Activated CD4-positive, alpha-beta T cell treated with anti-CD3 and anti-CD28 coated beads, Interleukin-2, amount 50 U/mL, for 24 hours (primary cell): ENCODE measurements around the gene KIAA1671.

ENCODE experiments used
- DNase-seq, 2 donors: peaks; one replicate each; pipeline ENCODE4 v3.0.0-alpha.2; 2020; ENCODE audit warnings: low read depth in 1 of 2, low spot score in 1 of 2

KIAA1671 gene

DNA sequence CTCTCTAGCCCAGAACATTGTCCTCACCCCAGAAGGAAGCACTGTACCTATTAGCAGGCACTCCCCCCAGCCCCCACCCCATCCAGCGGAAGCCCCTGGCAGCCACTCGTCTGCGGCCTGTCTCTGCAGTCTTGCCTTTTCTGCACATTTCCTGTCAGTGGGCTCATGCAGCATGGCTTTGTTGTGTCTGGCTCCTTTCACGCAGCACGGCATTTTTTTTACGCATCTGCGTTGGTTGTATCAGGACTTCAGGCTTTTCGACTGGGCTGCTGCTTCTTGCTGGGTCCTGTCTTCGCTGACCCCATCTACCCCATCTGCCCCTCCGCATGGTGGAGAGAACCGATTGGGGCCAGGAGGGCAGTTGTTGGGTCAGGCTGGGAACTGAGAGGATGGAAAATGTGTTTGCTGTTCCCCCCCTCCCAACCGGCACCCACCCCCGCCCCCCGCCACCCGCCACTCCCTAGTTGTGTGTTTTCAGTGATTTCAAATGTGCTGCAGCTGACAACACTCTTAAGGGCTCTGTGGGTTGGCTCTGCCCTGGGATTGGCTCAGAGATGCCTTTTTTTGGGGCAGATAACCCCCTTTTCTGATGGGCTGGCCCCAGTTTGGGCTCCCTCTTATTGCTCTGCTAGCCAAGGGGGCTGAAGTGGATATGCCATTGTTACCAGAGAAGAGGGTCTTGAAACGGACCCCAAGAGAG lies 110.0 kb downstream of the KIAA1671 start:
- DNase-seq: peak in 1 of 2 donors; percentile 37

DNA sequence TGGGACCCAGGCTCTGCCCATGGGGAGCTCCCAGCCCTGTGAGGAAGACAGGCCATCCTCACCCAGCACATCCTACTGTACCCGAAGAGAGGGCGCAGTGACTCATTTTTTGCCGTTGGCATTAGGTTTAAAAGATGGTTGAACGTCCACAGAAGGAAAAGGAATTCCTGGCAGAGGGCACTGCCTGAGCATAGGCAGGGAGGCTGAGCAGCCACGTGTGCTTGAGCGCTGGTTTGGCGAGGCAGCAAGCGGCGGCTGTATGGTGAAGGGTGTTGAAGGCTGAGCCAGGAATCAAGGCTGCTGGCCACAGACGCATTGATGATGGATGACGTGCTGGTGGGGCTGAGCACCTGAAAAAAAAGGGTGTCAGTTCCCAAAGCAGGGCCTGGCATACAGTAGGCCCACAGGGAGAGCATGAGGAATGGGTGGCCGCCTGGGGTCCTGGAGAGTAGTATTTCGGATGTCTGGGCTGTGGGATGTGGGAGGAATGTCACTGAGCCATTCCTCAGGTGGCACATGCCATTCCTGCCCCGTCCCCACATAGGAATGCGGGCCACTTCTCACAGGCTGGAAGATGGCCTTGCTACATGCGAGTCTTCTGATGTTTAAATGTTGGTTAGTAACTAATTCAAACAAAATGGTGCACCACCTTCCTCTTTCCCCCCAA lies 112.5 kb downstream of the KIAA1671 start:
- DNase-seq: no peak

DNA sequence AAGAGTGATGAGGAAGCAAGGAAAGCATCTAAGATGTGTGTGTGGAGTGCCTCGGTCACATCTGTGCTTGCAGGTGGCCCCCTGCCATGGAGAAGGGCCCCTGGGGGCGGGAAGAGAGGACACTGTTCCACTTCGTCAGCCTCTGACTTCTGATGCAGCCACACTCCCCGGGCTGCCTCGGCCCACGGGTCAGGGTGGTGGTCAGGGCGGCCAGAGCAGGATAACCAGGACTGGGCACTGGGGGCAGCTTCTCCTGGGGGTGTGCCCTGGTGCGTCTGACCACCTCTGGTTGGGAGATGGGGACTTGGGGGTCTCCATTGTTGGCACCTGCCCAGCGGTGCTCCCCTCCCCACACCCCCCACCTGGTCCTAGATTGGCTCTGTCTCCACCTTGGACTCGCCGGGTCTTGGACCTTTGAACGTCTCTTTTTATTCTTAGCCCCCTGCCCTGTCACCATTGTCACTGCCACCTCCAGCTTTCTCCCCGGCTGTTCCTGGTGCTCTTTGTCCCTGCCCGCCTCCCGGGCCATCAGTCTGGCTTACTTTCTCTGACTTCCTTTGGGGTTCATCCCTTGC lies 114.4 kb downstream of the KIAA1671 start:
- no peak for DNase-seq

DNA sequence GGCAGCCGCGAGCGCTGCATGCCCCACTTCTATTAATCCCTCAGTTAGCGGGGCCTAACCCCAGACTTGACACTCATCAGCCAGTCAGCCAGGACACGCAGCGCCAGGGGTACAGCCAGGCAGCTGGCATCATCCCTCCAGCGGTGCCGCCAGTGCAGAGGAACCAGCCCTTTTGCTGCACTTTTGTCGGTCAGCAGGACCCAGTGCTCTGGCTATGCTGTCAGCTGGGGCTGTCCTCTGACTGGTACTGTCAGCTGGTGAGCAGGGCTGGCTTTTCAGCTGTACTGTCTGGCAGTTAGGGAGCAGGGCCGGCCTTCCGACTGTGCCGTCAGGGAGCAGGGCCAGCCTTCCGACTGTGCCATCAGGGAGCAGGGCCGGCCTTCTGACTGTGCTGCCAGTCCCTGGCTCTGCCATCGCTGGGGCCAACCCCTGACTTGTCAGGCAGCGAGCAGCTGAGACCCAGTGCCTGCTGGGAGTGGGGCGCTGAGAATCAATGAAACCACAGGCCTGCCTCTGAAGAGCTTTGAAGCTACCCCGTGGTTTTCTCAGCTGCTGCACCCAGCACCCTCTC lies 115.4 kb downstream of the KIAA1671 start:
- peak in 1 of 2 donors; percentile 55 for DNase-seq

DNA sequence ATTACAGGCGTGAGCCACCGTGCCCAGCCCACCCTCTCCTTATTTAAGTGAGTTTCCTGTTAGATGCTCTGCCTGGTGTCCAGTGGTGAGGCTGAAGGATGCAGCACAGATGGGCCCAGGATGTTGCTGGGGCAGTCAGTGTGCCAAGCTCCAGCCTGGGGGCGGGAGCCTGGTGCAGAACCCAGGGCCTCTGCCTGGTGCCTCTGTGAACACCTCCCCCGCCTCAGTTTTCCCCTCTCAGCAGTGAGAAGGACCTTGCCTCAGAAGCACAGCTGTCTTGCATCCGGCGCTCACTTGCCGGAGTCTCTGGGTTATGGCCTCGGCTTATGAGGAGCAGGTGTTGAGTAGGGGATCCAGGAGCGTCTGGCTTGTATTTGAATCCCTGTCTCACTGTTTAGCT lies 116.2 kb downstream of the KIAA1671 start:
- no peak for DNase-seq

DNA sequence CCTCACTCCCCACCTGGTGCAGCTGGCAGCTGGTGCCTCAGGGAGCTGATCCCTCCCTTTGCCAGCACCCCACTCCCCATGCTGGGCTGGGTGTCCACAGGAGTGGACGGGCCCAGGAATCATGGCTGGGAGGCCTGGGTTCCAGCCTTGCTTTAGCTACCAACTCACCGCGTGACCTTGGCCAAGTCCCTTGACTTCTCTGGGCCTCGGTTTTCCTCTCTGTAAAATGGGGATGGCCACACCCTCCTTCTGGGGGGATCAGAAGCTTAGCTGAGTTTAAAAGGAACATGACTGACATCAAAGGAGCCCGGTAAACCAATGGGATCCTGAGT lies 116.9 kb downstream of the KIAA1671 start:
- DNase-seq: no peak

DNA sequence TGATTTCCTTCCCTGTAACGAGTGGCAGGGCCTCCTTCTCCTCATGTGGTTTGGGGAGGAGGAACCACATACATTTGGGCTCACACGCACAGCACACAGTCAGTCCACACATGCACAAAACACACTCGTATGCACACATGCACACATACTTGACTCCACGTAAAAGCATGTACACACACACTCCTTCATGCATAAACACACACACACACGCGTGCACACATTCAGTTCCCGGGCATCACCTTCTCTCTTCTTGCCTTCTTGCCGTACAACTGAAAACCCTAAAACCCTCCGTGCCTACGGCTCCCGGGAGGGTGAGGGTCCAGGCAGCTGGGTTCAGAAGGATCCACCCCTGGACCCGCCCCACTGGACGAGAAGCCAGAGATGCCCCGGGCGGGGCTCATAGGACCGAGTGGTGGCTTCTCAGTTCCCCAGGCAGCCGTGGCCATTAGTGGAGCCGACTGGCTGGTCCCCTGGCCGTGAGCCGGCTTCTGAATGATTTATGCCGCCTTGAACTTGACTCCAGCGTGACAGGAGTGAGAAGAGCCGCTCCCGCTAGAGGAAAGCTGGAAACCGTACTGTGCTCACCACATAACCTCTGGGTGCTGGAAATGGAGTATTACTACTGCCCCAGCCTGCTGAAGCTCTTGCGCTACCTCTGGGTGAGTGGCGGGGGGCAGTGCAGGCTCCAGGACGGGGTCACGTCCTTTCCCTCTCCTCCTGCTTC lies 117.4 kb downstream of the KIAA1671 start:
- DNase-seq: no peak

DNA sequence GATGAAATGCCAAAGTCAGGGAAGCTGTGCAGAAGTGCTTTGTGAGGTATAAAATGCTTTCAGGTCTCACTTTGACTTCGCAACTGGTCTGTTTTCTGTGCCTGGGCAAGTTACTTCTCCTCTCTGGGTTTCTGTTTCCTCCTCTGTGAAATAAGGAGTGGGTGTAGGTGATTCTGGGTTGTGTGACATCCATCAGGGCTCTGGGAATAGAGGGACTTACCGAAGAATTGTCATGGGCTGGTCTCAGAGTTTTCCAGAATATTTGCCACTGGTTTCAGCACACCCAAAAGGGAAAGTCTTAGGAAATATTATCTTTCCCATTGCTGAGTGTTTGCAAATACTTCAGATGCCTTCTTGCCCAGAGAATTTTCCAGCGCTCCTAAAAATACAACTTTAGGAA lies 118.4 kb downstream of the KIAA1671 start:
- DNase-seq: no peak

DNA sequence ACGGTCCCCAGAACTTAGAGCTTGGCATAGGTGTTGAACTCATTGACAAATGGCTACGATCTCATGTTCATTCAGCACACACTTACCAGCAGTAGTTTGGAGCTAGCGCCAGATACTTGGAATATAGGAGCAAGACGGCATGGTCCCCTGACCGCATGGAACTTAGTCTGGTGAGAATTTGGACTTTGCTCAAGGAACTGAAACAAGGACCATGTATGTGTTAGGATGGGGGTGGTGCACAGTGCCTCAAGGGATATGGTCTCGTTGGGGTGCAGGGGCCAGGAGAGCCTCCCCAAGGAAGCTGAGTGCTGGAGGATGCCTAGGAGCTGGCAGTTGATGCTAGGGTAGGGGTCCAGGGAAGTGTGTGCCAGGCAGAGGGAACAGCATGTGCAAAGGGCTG lies 119.2 kb downstream of the KIAA1671 start:
- DNase-seq: no peak

DNA sequence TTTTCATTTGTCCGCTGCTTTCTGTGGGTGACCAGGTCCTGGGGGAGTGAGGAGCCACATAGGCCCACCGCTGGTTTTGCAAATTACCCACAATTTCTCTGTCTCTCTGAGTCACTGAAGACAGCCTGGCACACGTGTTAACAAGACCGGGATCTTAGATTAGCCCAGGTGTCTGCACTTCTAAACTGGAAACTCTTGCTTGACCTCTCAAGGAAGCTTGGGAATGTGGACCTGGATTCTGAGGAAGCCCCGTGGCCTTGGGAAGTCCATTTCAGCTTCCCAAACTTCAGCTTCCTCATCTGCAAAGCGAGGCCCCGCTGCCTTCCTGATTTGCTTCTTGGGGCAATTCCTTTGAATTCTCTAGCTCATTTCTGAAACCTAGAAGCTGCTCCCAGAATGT lies 119.9 kb downstream of the KIAA1671 start:
- DNase-seq: no peak

DNA sequence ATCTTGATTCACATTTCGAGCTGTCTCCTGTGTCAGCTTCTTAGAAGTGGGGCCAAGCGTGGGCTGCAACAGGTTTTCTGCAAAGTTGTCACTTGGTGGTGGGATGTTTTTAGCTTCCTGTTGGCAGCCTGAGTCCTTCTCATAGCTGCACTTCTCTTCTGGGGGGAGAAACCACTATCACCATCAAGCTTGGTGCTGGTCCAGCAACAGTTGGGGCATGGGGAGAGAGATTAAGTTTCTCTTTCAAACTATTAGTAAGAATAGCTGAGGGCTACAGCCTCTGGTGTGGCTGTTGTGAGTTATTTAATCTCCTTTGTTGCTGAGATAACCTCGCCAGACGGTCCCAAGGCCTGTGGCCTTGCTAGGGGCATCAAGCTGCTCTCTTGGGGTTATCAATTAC lies 123.8 kb downstream of the KIAA1671 start:
- DNase-seq: peak in 1 of 2 donors; percentile 59

DNA sequence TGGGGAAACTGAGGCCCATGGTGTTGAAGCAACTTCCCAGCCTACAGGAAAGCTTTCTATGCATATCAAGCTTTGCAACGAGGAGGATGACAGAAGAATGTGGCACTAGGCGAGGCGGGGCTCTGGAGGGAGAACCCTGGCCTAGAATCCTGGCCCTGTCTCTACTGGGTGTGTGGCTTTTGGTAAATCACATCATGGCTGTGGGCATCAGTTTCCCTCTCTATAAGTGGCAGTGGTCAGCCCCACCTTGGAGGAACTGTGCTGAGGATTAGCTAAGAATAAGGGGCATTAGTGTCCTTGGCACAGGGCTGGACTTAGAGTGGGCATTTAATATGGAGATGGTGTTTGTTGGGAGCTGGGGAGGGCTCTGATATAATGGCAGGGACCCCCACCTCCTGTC lies 124.5 kb downstream of the KIAA1671 start:
- DNase-seq: no peak

DNA sequence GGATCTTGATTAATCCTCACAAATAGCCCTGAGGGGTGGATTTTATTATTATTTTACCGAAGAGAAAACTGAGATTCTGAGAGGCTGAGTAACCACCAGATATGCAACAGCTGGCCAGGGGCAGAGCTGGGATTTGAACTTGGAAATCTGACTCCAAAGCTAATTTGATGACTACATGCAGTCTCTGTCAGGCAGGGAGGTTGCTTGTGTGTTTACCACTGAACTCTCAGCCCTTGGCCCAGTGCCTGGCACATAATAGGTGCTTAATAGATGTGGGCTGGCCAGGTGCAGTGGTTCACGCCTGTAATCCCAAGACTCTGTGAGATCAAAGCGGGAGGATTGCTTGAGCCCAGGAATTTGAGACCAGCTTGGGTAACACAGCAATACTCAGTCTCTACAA lies 125.4 kb downstream of the KIAA1671 start:
- no peak for DNase-seq

DNA sequence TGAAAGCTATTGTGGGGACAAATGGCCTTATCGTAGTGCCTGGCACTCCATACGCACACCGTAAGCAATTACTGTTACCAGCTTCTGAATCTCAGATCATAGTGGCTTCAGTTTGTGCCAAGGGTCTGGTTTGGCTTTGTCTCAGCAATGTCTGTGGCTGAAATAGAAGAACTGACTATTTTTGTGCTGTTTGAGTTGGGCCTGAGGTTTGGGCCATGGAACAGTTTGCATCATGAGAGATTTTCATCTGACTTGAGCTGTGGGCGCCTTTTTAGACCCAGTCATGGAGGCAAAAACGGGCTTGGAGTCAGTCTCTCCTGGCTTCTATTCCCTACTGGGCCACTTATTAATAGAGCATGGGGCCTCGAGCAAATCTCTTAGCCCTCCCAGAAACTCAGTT lies 126.1 kb downstream of the KIAA1671 start:
- DNase-seq: no peak

DNA sequence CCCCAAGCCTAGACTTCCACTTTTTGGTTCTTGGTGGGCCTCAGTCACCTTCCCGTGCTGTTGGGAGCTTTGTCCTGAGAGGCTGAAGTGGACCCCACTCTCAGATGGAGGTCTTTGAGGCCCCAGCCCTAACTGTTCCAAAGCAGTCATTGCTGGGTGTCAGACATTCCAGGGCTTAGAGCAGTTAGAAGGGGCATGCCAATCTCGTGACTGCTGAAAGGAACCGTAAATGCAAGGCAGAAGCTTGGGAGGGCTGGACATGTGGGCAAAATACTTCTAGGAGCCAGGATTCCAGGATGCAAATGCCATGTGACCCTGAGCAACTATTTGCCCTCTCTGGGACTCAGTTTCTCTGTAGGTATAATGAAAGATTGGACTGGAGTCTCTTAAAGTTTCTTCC lies 128.3 kb downstream of the KIAA1671 start:
- DNase-seq: no peak

DNA sequence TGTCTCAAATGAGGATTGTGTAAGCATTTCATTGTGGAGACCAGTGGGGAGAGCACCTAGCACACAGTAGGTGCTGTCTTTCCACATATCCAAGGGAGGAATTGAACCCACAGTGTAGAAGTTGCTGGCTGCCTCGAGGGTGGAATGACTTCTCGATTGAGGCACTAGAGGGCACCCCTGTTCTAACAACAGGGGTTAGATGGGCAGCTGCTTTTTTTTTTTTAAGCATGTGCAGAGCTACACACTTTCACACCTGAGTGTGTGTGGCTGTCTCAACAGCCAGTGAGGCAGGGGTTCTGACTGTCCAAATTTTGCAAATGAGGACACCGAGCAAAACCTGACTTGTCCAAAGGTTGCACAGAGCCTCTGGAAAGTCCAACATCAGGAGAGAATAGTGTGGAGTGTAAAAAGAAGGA lies 128.9 kb downstream of the KIAA1671 start:
- DNase-seq: peak in 1 of 2 donors; percentile 58

DNA sequence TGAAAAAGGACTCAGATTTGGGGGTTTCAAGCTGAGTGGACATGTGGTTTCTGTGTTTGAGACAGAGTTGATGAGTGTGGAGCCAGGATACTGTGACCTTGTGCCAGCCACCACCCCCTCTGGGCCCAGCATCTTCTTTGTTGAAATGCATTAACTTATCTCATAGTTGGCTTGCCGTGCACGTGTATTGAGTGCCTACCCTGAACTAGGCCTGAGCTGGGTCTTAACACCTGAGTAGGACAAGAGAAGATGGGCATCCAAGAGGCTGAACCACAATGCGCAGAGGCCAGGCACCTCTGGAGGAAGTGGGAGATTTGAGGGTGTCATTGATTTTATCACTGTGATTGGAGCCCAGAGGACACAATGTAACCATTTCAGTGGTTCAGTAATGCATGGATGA lies 129.6 kb downstream of the KIAA1671 start:
- no peak for DNase-seq

DNA sequence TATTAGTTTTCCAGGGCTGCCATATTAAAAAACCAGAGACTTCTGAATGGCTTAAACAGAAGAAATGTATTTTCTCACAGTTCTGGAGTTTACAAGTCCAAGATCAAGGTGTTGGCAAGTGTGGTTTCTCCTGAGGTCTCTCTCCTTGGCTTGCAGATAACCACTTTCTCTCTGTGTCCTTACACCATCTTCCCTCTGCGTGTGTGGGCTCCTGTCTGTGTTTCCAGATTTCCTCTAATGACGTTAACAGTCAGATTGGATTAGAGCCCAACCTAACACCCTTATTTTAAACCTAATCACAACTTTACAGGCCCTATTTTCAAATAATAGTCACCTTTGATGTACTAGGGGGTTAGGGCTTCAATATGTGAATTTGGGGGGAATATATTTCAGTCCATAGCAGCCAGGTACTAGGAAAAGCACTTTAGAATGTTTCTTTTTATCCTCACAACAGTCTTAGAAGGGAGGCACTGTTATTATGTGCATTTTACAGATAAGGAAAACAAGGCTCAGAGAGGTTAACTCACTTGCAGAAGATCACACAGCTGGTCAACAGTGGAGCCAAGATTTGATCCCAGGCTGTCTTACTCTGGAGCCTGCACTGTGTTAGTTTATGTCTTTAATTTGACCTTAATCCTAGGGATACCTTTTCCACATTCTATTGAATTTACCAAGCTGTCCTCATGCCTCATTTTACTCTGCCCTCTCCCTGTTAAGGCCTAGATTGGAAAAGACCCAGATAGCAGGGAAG lies 130.7 kb downstream of the KIAA1671 start:
- DNase-seq: no peak

DNA sequence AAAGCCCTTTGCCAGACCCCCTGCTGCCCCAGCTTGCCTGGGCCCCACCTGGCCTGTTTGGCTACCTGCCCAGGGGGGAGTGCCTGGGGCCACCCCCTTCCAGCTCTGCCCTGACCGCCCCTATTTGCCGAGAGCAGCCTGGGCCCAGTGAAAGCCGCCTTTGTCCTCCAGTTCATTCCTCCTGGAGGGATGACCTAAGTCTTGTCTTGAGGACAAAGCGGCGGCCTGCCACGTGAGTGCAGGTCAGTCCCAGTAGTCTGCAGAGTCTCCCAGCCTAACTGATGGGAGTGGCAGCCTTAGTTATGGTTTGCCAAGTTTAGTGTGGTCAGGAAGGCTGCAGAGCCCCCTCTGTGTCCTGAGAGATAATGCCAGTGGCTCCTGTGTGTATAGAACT lies 131.3 kb downstream of the KIAA1671 start:
- DNase-seq: no peak

DNA sequence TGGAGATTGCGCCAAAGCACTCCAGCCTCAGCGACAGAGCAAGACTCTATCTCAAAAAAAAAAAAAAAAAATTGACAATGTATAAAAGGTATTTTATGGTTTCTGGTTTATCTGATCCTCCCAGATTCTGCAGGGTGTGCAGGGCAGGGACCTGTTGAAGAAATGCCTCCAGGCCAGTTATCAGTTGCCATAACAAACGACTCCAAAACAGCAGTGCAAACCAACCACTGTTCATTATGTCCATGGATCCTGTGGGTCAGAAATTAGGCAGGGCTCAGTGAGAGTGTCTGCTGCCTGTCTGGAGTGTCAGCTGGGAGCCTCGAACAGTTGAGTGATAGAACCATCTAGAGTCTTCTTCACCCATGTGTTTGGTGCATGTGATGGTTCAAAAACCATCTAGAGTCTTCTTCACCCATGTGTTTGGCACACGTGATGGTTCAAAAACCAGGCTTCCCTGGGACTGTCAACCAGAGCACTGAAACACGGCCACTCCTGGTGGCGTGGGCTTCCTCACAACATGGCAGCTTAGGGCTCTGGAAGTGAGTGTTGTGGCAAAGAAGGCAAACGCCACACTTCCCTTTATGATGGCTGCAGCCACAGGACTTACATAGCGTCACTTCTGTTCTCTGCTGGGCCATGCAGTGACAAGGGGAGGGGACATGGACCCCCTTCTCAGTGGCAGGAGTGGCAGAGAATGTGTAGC lies 132.0 kb downstream of the KIAA1671 start:
- no peak for DNase-seq
